ENCODE measurements around the gene ITGAD.

ITGAD gene

DNA sequence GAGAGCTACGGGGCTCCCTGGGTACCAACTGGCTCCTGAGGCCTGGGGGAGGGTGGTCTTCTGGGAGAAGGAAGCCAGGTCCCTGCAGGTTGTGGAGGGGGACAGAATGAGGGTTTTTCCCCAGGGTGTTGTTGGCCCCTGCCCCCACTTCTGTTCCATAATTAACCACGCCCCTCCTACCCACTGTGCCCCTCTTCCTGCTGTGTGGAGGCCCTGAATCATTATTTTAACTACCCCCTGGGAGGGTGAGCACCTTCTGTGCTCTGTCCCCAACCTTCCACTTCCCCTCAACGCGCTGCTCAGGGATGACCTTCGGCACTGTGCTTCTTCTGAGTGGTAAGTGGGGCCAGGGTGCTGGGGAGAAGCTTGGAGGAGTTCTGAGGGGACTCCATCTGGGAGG, at the start of gene ITGAD:
Gene ITGAD (plus strand): TSS at position 280 of the 400 bp plus-strand sequence. CDS start 26 bp downstream, at position 306.
- DNase-seq (ENCODE audit: low spot score), result no peak

GRCh38 chr16:31344712-31345111, 48.4 kb upstream of the ITGAD start:
- DNase-seq (ENCODE audit: low spot score), result no peak

DNA sequence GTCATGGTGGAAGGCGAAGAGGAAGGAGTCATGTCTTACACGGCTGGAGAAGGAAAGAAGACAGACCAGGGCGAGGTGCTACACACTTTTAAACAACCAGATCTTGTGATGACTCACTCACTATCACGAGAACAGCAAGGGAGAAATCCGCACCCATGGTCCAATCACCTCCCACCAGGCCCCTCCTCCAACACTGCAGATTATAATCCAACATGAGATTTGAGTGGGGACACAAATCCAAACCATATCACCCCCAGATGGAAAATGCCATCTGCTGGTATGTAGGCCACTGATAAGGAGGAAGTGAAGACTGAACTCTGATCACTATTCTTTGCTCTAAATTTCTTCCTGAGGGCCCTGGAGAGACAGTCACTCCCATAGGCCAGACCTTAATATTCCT, 45.7 kb upstream of the ITGAD start:
- no peak for DNase-seq (ENCODE audit: low spot score)

- no peak for DNase-seq (ENCODE audit: low spot score)
Measured at GRCh38 chr16:31348579-31348978, 44.6 kb upstream of the ITGAD start.

- DNase-seq (ENCODE audit: low spot score), result no peak
Measured at GRCh38 chr16:31350275-31351005, 42.7 kb upstream of the ITGAD start.

DNA sequence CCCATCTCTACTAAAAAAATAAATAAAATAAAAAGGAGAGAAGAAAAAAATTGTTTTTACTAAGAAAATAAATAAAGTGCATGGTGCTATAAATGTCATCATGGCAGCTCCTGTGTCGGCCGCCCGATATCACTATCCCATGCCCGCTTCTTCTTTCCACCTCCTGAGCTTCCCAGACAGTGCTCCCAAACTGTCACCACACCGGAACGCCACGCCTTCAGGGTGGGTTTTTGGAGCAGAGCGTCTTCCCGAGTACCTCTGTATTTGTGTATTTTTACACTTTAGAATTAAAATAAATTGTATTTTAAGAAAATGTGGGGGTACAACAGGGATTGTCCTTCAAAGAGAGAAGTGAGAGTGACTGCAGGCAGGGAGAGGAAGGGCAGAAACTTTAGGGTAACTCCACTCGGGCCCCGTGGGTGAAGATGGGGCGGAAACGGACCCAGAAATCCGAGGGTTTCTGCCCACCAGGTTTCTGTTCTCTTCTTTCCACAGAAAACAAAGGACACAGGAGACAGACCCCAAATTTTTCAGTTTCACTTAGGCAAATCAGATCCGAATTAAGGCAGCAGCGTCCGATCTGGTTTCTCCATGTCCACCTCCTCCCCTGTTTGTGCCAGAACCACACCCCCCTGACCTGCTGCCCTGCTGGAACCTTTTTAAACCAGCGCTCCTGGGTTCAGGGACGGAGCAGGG, 41.7 kb upstream of the ITGAD start:
- DNase-seq (ENCODE audit: low spot score), result no peak

DNA sequence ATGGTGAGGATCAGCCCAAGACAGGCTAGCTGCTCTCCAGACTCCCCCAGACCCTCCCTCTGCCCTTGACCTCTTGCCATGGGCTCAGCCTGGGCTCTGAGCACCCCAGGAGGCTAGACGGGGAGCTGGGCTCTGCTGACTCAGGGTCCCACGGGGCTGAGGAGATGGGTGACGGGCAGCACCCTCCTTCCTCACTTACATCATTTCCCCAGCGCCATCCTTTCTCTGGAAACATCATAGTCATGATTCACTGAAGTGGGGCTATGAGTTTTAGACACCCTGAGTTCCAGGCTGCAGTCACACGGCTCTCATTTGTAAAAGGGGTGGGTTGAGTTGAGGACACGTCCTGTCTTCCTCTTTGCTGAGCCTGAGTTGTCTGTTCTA, 41.2 kb upstream of the ITGAD start:
- DNase-seq (ENCODE audit: low spot score), result no peak

- no peak for DNase-seq (ENCODE audit: low spot score)
Measured at GRCh38 chr16:31352376-31353115, 40.6 kb upstream of the ITGAD start.

- DNase-seq (ENCODE audit: low spot score), result no peak
Measured at GRCh38 chr16:31354394-31355291, 38.5 kb upstream of the ITGAD start, which contains the start of gene ITGAX. TSS of gene ITGAX (plus strand) at chr16:31355176. CDS start at chr16:31355255, 79 bp downstream.

DNA sequence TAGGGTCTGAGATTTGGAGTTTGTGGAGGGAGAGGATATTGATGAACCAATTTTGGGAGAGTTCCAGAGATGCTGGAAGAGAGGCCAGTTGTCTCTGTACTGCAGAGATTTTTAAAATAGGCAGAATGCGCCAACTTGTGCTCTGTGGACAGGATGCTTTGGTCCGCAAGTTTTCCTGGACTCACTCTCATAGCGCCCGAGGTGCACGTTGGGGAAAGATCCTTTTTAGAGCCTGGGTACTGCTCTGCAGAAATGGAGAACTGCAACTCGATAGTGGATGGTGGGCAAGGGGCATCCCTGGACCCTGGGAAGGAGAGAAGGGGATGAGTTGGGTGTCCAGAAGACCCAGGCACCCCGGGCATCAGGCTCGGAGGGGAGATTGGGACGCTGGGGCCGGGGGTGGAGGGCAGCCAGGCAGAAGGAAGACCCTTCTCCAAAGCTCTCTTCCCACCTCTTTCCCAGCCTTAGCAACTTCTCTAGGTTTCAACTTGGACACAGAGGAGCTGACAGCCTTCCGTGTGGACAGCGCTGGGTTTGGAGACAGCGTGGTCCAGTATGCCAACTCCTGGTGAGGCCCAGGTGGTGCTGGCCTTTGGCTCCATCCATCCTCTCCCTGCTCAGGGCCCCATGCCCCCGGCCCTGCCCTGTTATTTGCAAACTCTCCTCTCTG, 37.6 kb upstream of the ITGAD start:
- no peak for DNase-seq (ENCODE audit: low spot score)

- no peak for DNase-seq (ENCODE audit: low spot score)
Measured at GRCh38 chr16:31356566-31357323, 36.4 kb upstream of the ITGAD start.

GRCh38 chr16:31357324-31358109, 35.6 kb upstream of the ITGAD start:
- DNase-seq (ENCODE audit: low spot score), result no peak

DNA sequence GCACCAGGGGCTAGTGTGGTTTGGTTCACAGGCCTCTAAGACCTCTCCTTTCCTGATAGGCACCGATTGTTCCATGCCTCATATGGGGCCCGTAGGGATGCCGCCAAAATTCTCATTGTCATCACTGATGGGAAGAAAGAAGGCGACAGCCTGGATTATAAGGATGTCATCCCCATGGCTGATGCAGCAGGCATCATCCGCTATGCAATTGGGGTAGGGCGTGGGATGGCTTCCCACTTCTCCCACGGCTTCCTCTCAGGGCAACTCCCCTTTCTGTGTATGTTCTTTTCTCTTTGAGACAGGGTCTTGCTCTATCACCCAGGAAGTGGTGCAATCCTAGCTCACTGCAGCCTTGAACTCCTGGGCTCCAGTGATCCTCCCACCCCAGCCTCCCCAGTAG, 32.9 kb upstream of the ITGAD start:
- no peak for DNase-seq (ENCODE audit: low spot score)

- no peak for DNase-seq (ENCODE audit: low spot score)
Measured at GRCh38 chr16:31361201-31362110, 31.7 kb upstream of the ITGAD start.

DNA sequence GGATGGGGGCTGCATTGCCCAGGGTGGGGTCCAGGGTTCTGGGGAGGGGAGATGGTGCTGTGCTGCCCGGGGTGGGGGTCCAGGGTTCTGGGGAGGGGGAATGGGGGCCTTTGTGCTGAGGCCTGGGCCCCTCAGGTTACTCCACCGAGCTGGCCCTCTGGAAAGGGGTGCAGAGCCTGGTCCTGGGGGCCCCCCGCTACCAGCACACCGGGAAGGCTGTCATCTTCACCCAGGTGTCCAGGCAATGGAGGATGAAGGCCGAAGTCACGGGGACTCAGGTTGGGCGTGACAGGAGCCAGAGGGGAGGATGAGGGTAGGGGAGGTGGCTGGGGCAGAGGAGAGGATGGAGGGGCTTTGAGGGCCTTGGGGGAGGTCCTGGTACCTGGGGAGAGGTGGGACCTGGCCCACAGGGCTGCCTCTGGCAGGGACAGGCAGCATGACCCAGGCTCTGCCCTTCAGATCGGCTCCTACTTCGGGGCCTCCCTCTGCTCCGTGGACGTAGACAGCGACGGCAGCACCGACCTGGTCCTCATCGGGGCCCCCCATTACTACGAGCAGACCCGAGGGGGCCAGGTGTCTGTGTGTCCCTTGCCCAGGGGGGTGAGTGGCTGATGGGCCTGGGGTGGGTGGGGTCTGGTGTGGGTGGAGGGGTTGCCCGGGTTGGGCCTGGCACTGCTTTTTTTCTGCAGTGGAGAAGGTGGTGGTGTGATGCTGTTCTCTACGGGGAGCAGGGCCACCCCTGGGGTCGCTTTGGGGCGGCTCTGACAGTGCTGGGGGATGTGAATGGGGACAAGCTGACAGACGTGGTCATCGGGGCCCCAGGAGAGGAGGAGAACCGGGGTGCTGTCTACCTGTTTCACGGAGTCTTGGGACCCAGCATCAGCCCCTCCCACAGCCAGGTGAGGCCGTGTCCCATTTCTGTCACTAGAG, 30.4 kb upstream of the ITGAD start:
- DNase-seq (ENCODE audit: low spot score), result no peak

- no peak for DNase-seq (ENCODE audit: low spot score)
Measured at GRCh38 chr16:31363721-31364120, 29.4 kb upstream of the ITGAD start.

DNA sequence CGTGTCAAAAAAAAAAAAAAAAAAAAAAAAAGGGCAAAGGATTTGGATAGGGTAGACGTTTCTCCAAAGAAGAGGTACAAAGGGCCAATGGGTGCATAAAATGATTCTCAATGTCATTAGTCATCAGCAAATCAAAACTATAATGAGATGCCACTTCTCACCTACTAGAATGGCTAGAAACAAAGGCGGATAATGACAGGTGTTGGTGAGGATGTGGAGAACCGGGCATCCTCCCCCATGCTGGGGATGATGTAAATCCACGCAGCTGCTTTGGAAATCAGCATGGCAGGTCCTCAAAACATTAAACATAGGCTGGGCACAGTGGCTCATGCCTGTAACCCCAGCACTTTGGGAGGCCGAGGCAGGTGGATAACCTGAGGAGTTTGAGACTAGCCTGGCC, 28.7 kb upstream of the ITGAD start:
- DNase-seq (ENCODE audit: low spot score), result no peak
